Mucosa of descending colon (tissue), 3 donors: ENCODE data around the gene FHIT. TPM values are rescaled to one million over a fixed set of nuclear protein-coding genes. Genes with fewer than 3 reads are reported as not detected.

Source experiments
- ATAC-seq: fragments of 200-7000 bp; cut with Tn5 transposase; one replicate; pipeline ENCODE4 v1.9.1; 2020; ENCODE audit warnings: mild to moderate bottlenecking, moderate library complexity
- DNase-seq, 3 donors: peaks; one replicate each; pipeline ENCODE4 v3.0.0-alpha.2; 2020
- H3K36me3 ChIP-seq: fragments of 200-600 bp; one replicate; pipeline ENCODE4 v1.8.0; 2021; ENCODE audit warnings: low read depth, mild to moderate bottlenecking
- H3K4me1 ChIP-seq: fragments of 200-600 bp; one replicate; pipeline ENCODE4 v1.8.0; 2021; ENCODE audit warnings: low read depth, mild to moderate bottlenecking
- H3K4me3 ChIP-seq: fragments of 200-600 bp; one replicate; pipeline ENCODE4 v1.8.0; 2021; ENCODE audit warnings: mild to moderate bottlenecking
- H3K9me3 ChIP-seq: fragments of 200-600 bp; one replicate; pipeline ENCODE4 v1.8.0; 2021; ENCODE audit warnings: mild to moderate bottlenecking
- intact Hi-C, 2 donors: fragments of 100-400 bp; cut with DNase I in 1 of 2; cut with micrococcal nuclease in 1 of 2; formaldehyde crosslinking; loops; one replicate each; pipeline versions ENCODE4 v1.11.0 to v1.11.1; 2022; cut with DNase I, micrococcal nuclease
- total RNA-seq, 3 donors: library from RNA; stranded (reverse); fragmentation: NEBNext Ultra II Directional in 2 of 3; extraction: Animal tissue kit (Norgen Biotek cat#: 25700) in 2 of 3; gene quantifications; one replicate each; pipeline versions ENCODE4 v1.2.1 to v1.2.4, GENCODE V29; 2021 to 2023
- TF ChIP-seq, protein P1 (sequence below): fragments of 200-600 bp; IDR thresholded peaks from one replicate; pipeline ENCODE4 v1.8.0; 2022; ENCODE audit warnings: antibody characterized with exemption, mild to moderate bottlenecking
- donor health status: DM: no; HTN: no; CAD: no; lungs with moderate emphysema.
- donor health status: DM: no; HTN: no; CAD: no.
- donor health status: DM: no; HTN: yes; CAD: no.

FHIT gene
- total RNA-seq, 3 donors from 2014 or later = 8.9 to 20.7 (median 18.6) TPM

DNA sequence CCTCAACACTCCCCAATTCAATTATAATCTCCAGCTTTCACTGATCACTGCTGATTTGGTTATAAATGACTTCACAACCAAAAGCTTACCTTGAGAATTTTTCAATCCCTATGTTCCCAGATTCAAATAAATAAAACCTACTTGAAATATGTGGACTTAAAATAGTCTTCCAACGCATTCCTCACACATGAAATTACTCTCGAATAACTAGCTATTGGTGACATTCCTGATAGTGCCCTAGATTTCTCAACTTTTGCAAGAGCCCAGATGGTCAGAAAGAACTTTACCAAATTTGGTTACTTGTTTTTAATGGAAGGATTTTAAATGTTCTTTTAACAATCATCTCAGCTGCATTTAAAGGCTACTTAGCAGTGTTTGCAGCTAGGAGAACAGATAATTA is 605.5 kb downstream of the FHIT start:
- Histone ChIP-seq H3K4me3 (no peak overlapping the region), H3K9me3 (no peaks in the 10 kb centered on the region), H3K4me1 (no peaks in the 10 kb centered on the region), H3K36me3 (no peaks in the 10 kb centered on the region)
- intact Hi-C loops = no loop called here
- DNase-seq = no peak
- TF ChIP-seq, protein P1, sequence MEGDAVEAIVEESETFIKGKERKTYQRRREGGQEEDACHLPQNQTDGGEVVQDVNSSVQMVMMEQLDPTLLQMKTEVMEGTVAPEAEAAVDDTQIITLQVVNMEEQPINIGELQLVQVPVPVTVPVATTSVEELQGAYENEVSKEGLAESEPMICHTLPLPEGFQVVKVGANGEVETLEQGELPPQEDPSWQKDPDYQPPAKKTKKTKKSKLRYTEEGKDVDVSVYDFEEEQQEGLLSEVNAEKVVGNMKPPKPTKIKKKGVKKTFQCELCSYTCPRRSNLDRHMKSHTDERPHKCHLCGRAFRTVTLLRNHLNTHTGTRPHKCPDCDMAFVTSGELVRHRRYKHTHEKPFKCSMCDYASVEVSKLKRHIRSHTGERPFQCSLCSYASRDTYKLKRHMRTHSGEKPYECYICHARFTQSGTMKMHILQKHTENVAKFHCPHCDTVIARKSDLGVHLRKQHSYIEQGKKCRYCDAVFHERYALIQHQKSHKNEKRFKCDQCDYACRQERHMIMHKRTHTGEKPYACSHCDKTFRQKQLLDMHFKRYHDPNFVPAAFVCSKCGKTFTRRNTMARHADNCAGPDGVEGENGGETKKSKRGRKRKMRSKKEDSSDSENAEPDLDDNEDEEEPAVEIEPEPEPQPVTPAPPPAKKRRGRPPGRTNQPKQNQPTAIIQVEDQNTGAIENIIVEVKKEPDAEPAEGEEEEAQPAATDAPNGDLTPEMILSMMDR = no peak
- ATAC-seq = no peak

GRCh38 chr3:60643831-60644230 is 607.4 kb downstream of the FHIT start:
- no peaks in the 10 kb centered on the region for H3K36me3 ChIP-seq
- no peak for DNase-seq
- no peak overlapping the region for H3K4me3 ChIP-seq
- intact Hi-C loops = no loop called here
- TF ChIP-seq, protein P1 = no peak
- no peak for ATAC-seq
- H3K9me3 ChIP-seq = no peaks in the 10 kb centered on the region
- H3K4me1 ChIP-seq = no peaks in the 10 kb centered on the region

DNA sequence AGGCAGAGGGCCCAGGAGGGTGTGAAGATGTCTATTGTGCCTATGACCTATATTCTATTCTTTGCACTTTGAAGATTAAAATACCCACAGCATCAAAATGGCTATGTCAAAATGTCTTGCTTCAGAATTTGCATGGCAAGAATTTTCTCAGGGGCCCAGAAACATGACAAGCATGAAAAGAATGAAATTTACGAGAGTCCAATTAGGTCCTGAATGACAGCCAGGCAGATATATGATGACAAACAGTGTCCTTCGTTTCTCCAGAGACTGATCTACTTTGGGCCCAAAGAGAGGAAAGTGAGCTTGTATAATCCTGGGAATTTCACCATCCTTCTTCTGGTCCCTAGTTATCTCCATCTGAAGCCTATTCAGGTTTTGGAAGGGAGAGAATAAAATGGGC is 609.9 kb downstream of the FHIT start:
- intact Hi-C loops = no loop called here
- TF ChIP-seq, protein P1 = no peak
- no peak overlapping the region for H3K4me3 ChIP-seq
- DNase-seq = no peak
- no peaks in the 10 kb centered on the region for H3K9me3 ChIP-seq
- H3K4me1 ChIP-seq = no peaks in the 10 kb centered on the region
- no peaks in the 10 kb centered on the region for H3K36me3 ChIP-seq
- no peak for ATAC-seq

- intact Hi-C loops = no loop called here
- TF ChIP-seq, protein P1 = no peak
Observed at GRCh38 chr3:60636846-60637245, 614.4 kb downstream of the FHIT start.

GRCh38 chr3:60633644-60634043 is 617.6 kb downstream of the FHIT start:
- no peak for DNase-seq
- Histone ChIP-seq H3K4me3 (no peak overlapping the region), H3K9me3 (no peaks in the 10 kb centered on the region), H3K36me3 (no peaks in the 10 kb centered on the region), H3K4me1 (no peaks in the 10 kb centered on the region)
- intact Hi-C loops = no loop called here
- TF ChIP-seq, protein P1 = no peak
- no peak for ATAC-seq

More at GRCh38 chr3:60636846-60637245, 614.4 kb downstream of the FHIT start:
- ATAC-seq = no peak
- no peaks in the 10 kb centered on the region for H3K9me3 ChIP-seq
- no peak for DNase-seq
- no peaks in the 10 kb centered on the region for H3K4me1 ChIP-seq
- H3K36me3 ChIP-seq = no peaks in the 10 kb centered on the region
- H3K4me3 ChIP-seq = no peak overlapping the region

DNA sequence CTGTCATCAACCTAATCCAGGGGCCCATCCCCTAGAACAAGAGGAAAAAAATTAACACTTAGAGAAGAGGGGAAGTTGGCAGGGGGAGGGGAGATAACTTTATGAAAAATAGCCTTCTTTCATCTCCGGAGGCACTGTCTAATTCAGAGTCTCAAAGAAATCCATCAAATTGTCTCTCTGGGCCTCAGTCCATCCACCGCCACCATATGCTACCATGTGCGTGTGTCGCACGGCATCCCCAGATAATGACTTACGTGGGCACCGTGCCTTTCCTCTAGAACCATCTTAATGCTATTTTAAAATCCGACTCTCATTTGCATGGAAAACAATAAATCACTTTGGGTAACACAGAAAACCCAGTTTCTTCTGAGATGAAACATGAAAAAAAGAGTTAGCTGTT is 619.7 kb downstream of the FHIT start:
- intact Hi-C loops = no loop called here
- ATAC-seq (no peak), DNase-seq (no peak)
- TF ChIP-seq, protein P1 = no peak
- H3K4me1 ChIP-seq = no peaks in the 10 kb centered on the region
- no peaks in the 10 kb centered on the region for H3K9me3 ChIP-seq
- no peaks in the 10 kb centered on the region for H3K36me3 ChIP-seq
- H3K4me3 ChIP-seq = no peak overlapping the region
